Adrenal gland (tissue), 12 donors: ENCODE results near the gene TMEM61. TPM values are rescaled to one million over a fixed set of nuclear protein-coding genes. Genes with fewer than 3 reads are reported as not detected.

ENCODE experiments used
- DNase-seq, 7 donors: peaks; one replicate each; pipeline ENCODE4 v3.0.0-alpha.2; 2019 to 2020
- H3K27ac ChIP-seq, 5 donors: fragments of 200-600 bp; sonication (generic) in 4 of 5; 1 replicate in 3 of 5; 2 replicates in 2 of 5; pipeline versions ENCODE4 v1.5.1 to v1.8.0; 2016 to 2020; ENCODE audit warnings: mild to moderate bottlenecking in 1 of 5
- H3K27me3 ChIP-seq: fragments of 200-600 bp; 2 replicates; pipeline ENCODE4 v1.8.0; 2021
- H3K36me3 ChIP-seq, 2 donors: fragments of 200-600 bp; replicated peaks in 1 of 2; 1 replicate in 1 of 2; 2 replicates in 1 of 2; pipeline versions ENCODE4 v1.5.1 to v1.8.0; 2018 to 2022
- H3K4me1 ChIP-seq, 2 donors: fragments of 200-600 bp; replicated peaks in 1 of 2; 1 replicate in 1 of 2; 2 replicates in 1 of 2; pipeline versions ENCODE4 v1.5.1 to v1.8.0; 2018 to 2021
- H3K4me3 ChIP-seq, 4 donors: fragments of 200-600 bp; sonication (generic) in 3 of 4; one replicate each; pipeline ENCODE4 v1.5.1; 2016 to 2018
- H3K9me3 ChIP-seq, 3 donors: fragments of 200-600 bp; sonication (generic) in 1 of 3; replicated peaks in 1 of 3; 1 replicate in 2 of 3; 2 replicates in 1 of 3; pipeline versions ENCODE4 v1.5.1 to v1.8.0; 2016 to 2021
- POLR2A ChIP-seq, 2 donors: fragments of 450-650 bp; IDR thresholded peaks; one replicate each; pipeline ENCODE4 v1.6.1; 2017; ENCODE audit warnings: antibody characterized with exemption in 2 of 2, mild to moderate bottlenecking in 2 of 2, moderate library complexity in 1 of 2
- WGBS, 4 donors: extraction: QIAGEN DNeasy Blood & Tissue Kit in 2 of 4; methylation state at CpG; one replicate each; pipeline versions ENCODE4 v1.1.5 to v1.1.7; 2013 to 2017; 5-methylcytosine and 5-hydroxymethylcytosine counted together
- intact Hi-C, 2 donors: fragments of 100-400 bp; cut with DNase I; formaldehyde crosslinking; loops; one replicate each; pipeline versions ENCODE4 v1.14.1 to v1.15.0; 2022 to 2023
- polyA plus RNA-seq, 3 donors: library from polyadenylated mRNA; stranded (reverse); fragments of 200-250 nt in 2 of 3; fragments of 350-450 nt in 1 of 3; fragmentation: Illumina TruSeq in 1 of 3; extraction: RNeasy Lipid Tissue Mini Kit (QIAGEN cat#74804) in 1 of 3; gene quantifications; one replicate each; pipeline ENCODE4 v1.2.3, GENCODE V29; 2013 to 2014
- total RNA-seq, 9 donors: library from RNA; depleted of rRNA in 4 of 9; stranded (reverse); fragments of >200 nt in 4 of 9; fragments of 120-200 nt in 1 of 9; fragmentation: NEBNext Ultra II Directional in 1 of 9; extraction: Animal tissue kit (Norgen Biotek cat#: 25700) in 1 of 9; gene quantifications; one replicate each; pipeline versions ENCODE4 v1.1.0 to v1.2.4, GENCODE V29; 2013 to 2023
- TF ChIP-seq, protein P1 (sequence below), 6 experiments: fragments of 450-650 bp in 4 of 6; fragments of 200-600 bp in 2 of 6; sonication (generic) in 1 of 6; IDR thresholded peaks; 1 replicate in 5 of 6; 2 replicates in 1 of 6; pipeline versions ENCODE4 v1.5.1 to v1.8.0; 2016 to 2021; ENCODE audit warnings: antibody characterized with exemption in 6 of 6, mild to moderate bottlenecking in 2 of 6, moderate library complexity in 1 of 6
- donor health status: healthy with polysubstance abuse.
- donor health status: Bipolar disorder and iron deficiency.
- donor health status: DM: yes; HTN: yes; CAD: no.
- donor health status: DM: no; HTN: no; CAD: no.
- donor health status: DM: no; HTN: no; CAD: no.
- donor health status: DM: yes; HTN: yes; CAD: no.

Gene TMEM61
- total and polyA plus RNA-seq, 12 donors = 2.2 to 20.9 (median 7.3) TPM

- Histone ChIP-seq H3K27me3 (no peaks in the 10 kb centered on the region), H3K27ac (no peak overlapping the region), H3K36me3 (no peaks in the 10 kb centered on the region), H3K9me3 (no peaks in the 10 kb centered on the region), H3K4me1 (peaks cover 7 to 8% of the 10 kb centered on the region in 2 donors), H3K4me3 (no peak overlapping the region)
- intact Hi-C loops = no loop called here
- WGBS, 4 donors = 63 to 100% (median 79%) methylated on average over 3 of the region's 3 CpGs
- TF ChIP-seq, protein P1, sequence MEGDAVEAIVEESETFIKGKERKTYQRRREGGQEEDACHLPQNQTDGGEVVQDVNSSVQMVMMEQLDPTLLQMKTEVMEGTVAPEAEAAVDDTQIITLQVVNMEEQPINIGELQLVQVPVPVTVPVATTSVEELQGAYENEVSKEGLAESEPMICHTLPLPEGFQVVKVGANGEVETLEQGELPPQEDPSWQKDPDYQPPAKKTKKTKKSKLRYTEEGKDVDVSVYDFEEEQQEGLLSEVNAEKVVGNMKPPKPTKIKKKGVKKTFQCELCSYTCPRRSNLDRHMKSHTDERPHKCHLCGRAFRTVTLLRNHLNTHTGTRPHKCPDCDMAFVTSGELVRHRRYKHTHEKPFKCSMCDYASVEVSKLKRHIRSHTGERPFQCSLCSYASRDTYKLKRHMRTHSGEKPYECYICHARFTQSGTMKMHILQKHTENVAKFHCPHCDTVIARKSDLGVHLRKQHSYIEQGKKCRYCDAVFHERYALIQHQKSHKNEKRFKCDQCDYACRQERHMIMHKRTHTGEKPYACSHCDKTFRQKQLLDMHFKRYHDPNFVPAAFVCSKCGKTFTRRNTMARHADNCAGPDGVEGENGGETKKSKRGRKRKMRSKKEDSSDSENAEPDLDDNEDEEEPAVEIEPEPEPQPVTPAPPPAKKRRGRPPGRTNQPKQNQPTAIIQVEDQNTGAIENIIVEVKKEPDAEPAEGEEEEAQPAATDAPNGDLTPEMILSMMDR (IDR thresholded peaks at IDR 0.05) = no peak
- no peak for TF ChIP-seq POLR2A (IDR thresholded peaks at IDR 0.05)
- DNase-seq = no peak
Observed at GRCh38 chr1:54953846-54954245, 26.6 kb upstream of the TMEM61 start.

GRCh38 chr1:54955359-54955758 is 25.1 kb upstream of the TMEM61 start:
- Histone ChIP-seq H3K27me3 (no peaks in the 10 kb centered on the region), H3K9me3 (no peaks in the 10 kb centered on the region), H3K4me3 (no peak overlapping the region), H3K4me1 (peaks cover 3% of the 10 kb centered on the region in 2 donors), H3K27ac (no peak overlapping the region), H3K36me3 (no peaks in the 10 kb centered on the region)
- WGBS, 4 donors = 75 to 89% (median 81%) methylated on average over 1 of the region's 1 CpG
- no peak for DNase-seq
- TF ChIP-seq, protein P1 (IDR thresholded peaks at IDR 0.05) = no peak
- no peak for TF ChIP-seq POLR2A (IDR thresholded peaks at IDR 0.05)
- intact Hi-C loops = no loop called here

DNA sequence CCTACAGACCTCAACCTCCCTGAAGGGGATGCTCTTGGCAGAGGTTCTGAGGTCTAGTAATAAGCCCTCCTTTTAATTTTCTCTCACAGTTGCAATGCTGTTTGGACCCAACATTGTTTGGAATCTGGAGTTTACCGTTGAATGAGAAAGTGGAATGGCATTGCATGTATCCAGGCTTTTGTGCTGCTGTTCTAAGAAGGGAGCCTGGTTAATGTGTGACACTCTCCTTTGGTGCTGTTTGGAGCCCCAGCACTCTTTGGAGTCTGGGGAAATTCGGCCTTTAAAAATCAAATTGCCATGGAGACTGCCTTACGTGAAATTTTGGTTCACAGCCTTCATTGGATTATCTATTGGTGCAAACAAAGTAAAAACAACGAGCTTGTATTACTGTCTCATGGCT is 23.7 kb upstream of the TMEM61 start:
- intact Hi-C loops = no loop called here
- no peak overlapping the region for H3K27ac ChIP-seq
- WGBS, 4 donors = 83 to 93% (median 90%) methylated on average over 4 of the region's 4 CpGs

DNA sequence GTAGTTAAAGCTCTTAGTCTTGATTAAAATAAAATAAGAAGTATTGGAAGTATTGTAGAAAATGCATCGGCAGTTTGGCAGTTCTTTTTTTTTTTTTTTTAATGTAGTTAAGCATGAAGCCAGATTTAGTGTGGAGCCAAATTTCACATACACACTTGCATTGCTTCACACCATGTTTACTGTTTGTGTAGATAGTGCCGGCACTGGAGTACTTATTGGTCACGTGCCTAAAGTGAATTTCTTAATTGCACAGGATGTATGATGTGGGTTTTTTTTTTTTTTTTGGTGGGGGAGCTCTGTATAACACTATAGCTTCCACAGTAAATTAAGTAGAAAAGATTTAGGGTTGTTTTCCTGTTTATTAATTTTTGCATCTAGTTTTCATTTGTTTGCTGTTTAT is 21.2 kb upstream of the TMEM61 start:
- no peak overlapping the region for H3K27ac ChIP-seq
- no peaks in the 10 kb centered on the region for H3K27me3 ChIP-seq
- H3K36me3 ChIP-seq = no peaks in the 10 kb centered on the region
- no peak overlapping the region for H3K4me3 ChIP-seq
- no peaks in the 10 kb centered on the region for H3K4me1 ChIP-seq
- TF ChIP-seq, protein P1 (IDR thresholded peaks at IDR 0.05) = no peak
- no peak for TF ChIP-seq POLR2A (IDR thresholded peaks at IDR 0.05)
- WGBS, 4 donors = 67 to 86% (median 74%) methylated on average over 3 of the region's 3 CpGs
- intact Hi-C loops = no loop called here
- DNase-seq = no peak
- no peaks in the 10 kb centered on the region for H3K9me3 ChIP-seq

More for the DNA sequence above, 23.7 kb upstream of the TMEM61 start:
- H3K4me3 ChIP-seq = no peak overlapping the region
- no peaks in the 10 kb centered on the region for H3K27me3 ChIP-seq
- no peaks in the 10 kb centered on the region for H3K4me1 ChIP-seq
- H3K36me3 ChIP-seq = no peaks in the 10 kb centered on the region
- no peak for TF ChIP-seq POLR2A (IDR thresholded peaks at IDR 0.05)
- TF ChIP-seq, protein P1 (IDR thresholded peaks at IDR 0.05) = no peak
- no peaks in the 10 kb centered on the region for H3K9me3 ChIP-seq
- DNase-seq = no peak
